Hepatocyte (in vitro differentiated cells): Measurements from ENCODE around the gene COMT.

Experiments
- EZH2 ChIP-seq: fragments of 200-600 bp; sonication (generic); IDR thresholded peaks from 2 replicates; pipeline ENCODE4 v1.6.1; 2016; ENCODE audit warnings: antibody characterized with exemption, mild to moderate bottlenecking, borderline replicate concordance
- EZH2phosphoT487 ChIP-seq: fragments of 200-600 bp; sonication (generic); IDR thresholded peaks from one replicate; pipeline ENCODE4 v1.6.1; 2018; ENCODE audit warnings: antibody characterized with exemption, mild to moderate bottlenecking, low read depth, moderate library complexity; ENCODE audit not compliant: unreplicated experiment, severe bottlenecking
- TF ChIP-seq, protein P1 (sequence below): fragments of 200-600 bp; sonication (generic); IDR thresholded peaks from 2 replicates; pipeline ENCODE4 v1.5.1; 2016; ENCODE audit warnings: antibody characterized with exemption, mild to moderate bottlenecking; ENCODE audit not compliant: poor library complexity

DNA sequence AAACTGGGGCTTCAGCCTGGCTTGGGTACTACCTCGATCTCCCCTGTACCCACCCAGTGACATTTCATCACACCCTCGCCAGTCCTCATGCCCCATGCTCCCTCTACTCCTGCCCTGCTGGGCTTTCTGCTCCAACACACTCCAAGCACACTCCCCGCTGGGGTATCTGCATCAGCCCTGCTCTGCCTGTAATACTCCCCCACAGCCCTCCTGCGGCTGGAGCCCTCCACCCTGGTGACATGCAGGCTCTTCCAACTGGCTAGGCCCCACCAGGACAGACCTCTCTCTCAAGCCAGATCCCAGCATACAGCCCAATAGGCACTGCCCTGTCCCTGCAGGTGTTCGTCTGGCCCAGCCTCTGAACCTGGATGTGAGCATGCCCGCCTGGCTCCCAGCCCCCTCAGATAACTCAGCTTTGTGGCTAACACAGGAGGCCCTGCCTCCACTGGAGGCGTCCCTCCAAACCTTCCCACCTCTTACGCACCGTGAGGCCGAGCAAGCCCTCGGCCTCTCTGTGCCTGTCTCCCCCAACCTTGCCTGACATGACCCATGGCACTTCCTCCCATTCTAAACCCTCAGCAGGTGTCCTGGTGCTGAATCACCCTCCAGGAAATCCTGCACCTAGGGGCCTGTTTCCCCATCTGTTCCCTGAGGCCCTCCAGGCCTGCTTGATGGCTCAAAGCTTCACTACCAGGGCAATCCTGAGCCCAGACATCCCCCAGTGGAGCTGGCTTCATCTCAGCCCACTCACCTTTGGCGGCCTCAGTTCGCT, 33.5 kb downstream of the COMT start:
- TF ChIP-seq, protein P1, sequence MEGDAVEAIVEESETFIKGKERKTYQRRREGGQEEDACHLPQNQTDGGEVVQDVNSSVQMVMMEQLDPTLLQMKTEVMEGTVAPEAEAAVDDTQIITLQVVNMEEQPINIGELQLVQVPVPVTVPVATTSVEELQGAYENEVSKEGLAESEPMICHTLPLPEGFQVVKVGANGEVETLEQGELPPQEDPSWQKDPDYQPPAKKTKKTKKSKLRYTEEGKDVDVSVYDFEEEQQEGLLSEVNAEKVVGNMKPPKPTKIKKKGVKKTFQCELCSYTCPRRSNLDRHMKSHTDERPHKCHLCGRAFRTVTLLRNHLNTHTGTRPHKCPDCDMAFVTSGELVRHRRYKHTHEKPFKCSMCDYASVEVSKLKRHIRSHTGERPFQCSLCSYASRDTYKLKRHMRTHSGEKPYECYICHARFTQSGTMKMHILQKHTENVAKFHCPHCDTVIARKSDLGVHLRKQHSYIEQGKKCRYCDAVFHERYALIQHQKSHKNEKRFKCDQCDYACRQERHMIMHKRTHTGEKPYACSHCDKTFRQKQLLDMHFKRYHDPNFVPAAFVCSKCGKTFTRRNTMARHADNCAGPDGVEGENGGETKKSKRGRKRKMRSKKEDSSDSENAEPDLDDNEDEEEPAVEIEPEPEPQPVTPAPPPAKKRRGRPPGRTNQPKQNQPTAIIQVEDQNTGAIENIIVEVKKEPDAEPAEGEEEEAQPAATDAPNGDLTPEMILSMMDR: no peak
- no peak for TF ChIP-seq EZH2phosphoT487
- TF ChIP-seq EZH2: no peak
